ENCODE measurements around the gene STK38L. TPM values are rescaled to one million over a fixed set of nuclear protein-coding genes. Genes with fewer than 3 reads are reported as not detected.

The STK38L gene
- polyA plus RNA-seq, 1 donor (not counting 4 experiments of a cell fraction or from before 2014, with no cell fraction given) = 25.4 TPM

DNA sequence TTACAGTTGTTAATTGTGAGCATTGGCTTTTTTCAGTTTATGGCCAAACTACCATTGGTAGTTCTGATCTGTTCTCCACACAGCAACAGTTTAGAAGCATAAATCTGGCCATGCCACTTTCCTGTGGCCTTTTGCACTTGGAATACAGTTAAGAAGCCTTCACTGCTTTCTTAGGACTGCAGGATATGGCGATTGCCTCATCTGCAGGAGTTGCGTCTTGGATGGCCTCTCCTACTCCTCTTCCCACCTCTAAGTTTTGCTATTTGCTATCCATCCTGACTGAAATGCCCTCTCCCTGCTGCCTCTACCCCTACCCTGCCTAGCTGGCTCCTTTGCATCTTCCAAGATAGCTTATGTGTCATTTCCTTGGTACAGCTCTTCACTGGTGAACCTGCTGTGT, 75.8 kb downstream of the STK38L start:
- dilution Hi-C loops (cut with MboI; ENCODE audit: extremely low pct_ligation_motif_present, low sequenced_read_pairs) = no loop called here
- Histone ChIP-seq H3K27me3 (ENCODE audit: control insufficient read depth, extremely low read depth, insufficient read depth, low read length) (no peaks in the 10 kb centered on the region), H2AFZ (ENCODE audit: control insufficient read depth, low read length) (no peak overlapping the region), H4K20me1 (ENCODE audit: control insufficient read depth, extremely low read depth, insufficient read depth, low read length) (no peaks in the 10 kb centered on the region), H3K9me1 (ENCODE audit: control insufficient read depth, extremely low read depth, insufficient read depth, low read length) (no peaks in the 10 kb centered on the region), H3K9ac (ENCODE audit: control insufficient read depth, extremely low read depth, insufficient read depth, low read length) (no peak overlapping the region), H3K4me2 (ENCODE audit: control insufficient read depth, extremely low read depth, insufficient read depth, low read depth, low read length) (no peak overlapping the region), H3K36me3 (ENCODE audit: control insufficient read depth in 2 of 2, extremely low read depth in 1 of 2, insufficient read depth in 2 of 2, low read length in 2 of 2) (peaks cover 5 to 6% of the 10 kb centered on the region in 2 experiments), H3K4me1 (ENCODE audit: control insufficient read depth, extremely low read depth, insufficient read depth, low read length) (peaks cover 8% of the 10 kb centered on the region), H3K9me3 (ENCODE audit: control insufficient read depth, low read depth, low read length) (no peaks in the 10 kb centered on the region), H3K27ac (ENCODE audit: control insufficient read depth, insufficient read depth, low read length) (no peak overlapping the region), H3K79me2 (ENCODE audit: control insufficient read depth, insufficient read depth, low read length) (no peaks in the 10 kb centered on the region), H3K4me3 (ENCODE audit: control insufficient read depth in 2 of 3, extremely low read depth in 1 of 3, insufficient read depth in 2 of 3, low read depth in 1 of 3, low read length in 3 of 3) (no peak overlapping the region)
- TF ChIP-seq, protein P1, sequence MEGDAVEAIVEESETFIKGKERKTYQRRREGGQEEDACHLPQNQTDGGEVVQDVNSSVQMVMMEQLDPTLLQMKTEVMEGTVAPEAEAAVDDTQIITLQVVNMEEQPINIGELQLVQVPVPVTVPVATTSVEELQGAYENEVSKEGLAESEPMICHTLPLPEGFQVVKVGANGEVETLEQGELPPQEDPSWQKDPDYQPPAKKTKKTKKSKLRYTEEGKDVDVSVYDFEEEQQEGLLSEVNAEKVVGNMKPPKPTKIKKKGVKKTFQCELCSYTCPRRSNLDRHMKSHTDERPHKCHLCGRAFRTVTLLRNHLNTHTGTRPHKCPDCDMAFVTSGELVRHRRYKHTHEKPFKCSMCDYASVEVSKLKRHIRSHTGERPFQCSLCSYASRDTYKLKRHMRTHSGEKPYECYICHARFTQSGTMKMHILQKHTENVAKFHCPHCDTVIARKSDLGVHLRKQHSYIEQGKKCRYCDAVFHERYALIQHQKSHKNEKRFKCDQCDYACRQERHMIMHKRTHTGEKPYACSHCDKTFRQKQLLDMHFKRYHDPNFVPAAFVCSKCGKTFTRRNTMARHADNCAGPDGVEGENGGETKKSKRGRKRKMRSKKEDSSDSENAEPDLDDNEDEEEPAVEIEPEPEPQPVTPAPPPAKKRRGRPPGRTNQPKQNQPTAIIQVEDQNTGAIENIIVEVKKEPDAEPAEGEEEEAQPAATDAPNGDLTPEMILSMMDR (optimal IDR thresholded peaks at IDR 0.05 in 1 of 3, IDR thresholded peaks at IDR 0.05 in 1 of 3, conservative IDR thresholded peaks at IDR 0.05 in 1 of 3; ENCODE audit: extremely low read depth in 1 of 3, insufficient read depth in 2 of 3, low read length in 3 of 3) = no peak
- TF ChIP-seq EZH2 (IDR thresholded peaks at IDR 0.05; ENCODE audit: low read length) = no peak
- FAIRE-seq (no peak), DNase-seq (ENCODE audit: low read depth, low spot score) (no peak)

DNA sequence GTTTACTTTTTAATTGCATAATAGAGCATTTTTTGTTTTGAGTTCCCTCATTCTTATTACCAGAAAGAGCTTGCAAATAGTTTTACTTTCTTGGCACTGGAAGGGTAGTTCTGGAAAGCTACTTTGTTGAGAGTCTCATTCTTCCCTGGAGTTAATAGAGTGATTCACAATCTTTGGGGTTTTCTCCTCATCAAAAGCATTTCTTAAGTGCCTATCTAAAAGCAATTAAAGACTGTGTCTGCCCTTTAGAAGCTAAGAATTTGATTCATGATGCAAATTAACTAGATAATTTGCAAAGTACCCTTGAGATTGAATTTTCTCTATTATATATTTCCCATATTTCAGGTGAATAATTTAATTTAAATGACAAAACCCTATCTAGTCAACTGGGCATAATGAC, 80.4 kb downstream of the STK38L start:
- H3K4me3 ChIP-seq (ENCODE audit: control insufficient read depth in 2 of 3, extremely low read depth in 1 of 3, insufficient read depth in 2 of 3, low read depth in 1 of 3, low read length in 3 of 3) = no peak overlapping the region
- no peak overlapping the region for H2AFZ ChIP-seq (ENCODE audit: control insufficient read depth, low read length)
- H3K27me3 ChIP-seq (ENCODE audit: control insufficient read depth, extremely low read depth, insufficient read depth, low read length) = no peaks in the 10 kb centered on the region
- H4K20me1 ChIP-seq (ENCODE audit: control insufficient read depth, extremely low read depth, insufficient read depth, low read length) = no peaks in the 10 kb centered on the region
- no peak for TF ChIP-seq EZH2 (IDR thresholded peaks at IDR 0.05; ENCODE audit: low read length)
- TF ChIP-seq, protein P1 (optimal IDR thresholded peaks at IDR 0.05 in 1 of 3, IDR thresholded peaks at IDR 0.05 in 1 of 3, conservative IDR thresholded peaks at IDR 0.05 in 1 of 3; ENCODE audit: extremely low read depth in 1 of 3, insufficient read depth in 2 of 3, low read length in 3 of 3) = no peak
- H3K36me3 ChIP-seq (ENCODE audit: control insufficient read depth in 2 of 2, extremely low read depth in 1 of 2, insufficient read depth in 2 of 2, low read length in 2 of 2) = peaks cover 6 to 9% of the 10 kb centered on the region in 2 experiments
- DNase-seq (ENCODE audit: low read depth, low spot score) = no peak
- H3K9me3 ChIP-seq (ENCODE audit: control insufficient read depth, low read depth, low read length) = no peaks in the 10 kb centered on the region
- H3K9me1 ChIP-seq (ENCODE audit: control insufficient read depth, extremely low read depth, insufficient read depth, low read length) = no peaks in the 10 kb centered on the region
- H3K79me2 ChIP-seq (ENCODE audit: control insufficient read depth, insufficient read depth, low read length) = no peaks in the 10 kb centered on the region
- peaks cover 3% of the 10 kb centered on the region for H3K4me1 ChIP-seq (ENCODE audit: control insufficient read depth, extremely low read depth, insufficient read depth, low read length)
- H3K27ac ChIP-seq (ENCODE audit: control insufficient read depth, insufficient read depth, low read length) = no peak overlapping the region
- no peak for FAIRE-seq
- no peak overlapping the region for H3K4me2 ChIP-seq (ENCODE audit: control insufficient read depth, extremely low read depth, insufficient read depth, low read depth, low read length)
- no peak overlapping the region for H3K9ac ChIP-seq (ENCODE audit: control insufficient read depth, extremely low read depth, insufficient read depth, low read length)
- dilution Hi-C loops (cut with MboI; ENCODE audit: extremely low pct_ligation_motif_present, low sequenced_read_pairs) = no loop called here
